GM18909 (cell line): Measurements from ENCODE around the gene CARD16.

Source experiments
- ATAC-seq: cut with Tn5 transposase; IDR thresholded peaks from one replicate; pipeline ENCODE4 v1.9.1; 2021; ENCODE audit warnings: mild to moderate bottlenecking; ENCODE audit not compliant: unreplicated experiment, poor library complexity

Gene CARD16

DNA sequence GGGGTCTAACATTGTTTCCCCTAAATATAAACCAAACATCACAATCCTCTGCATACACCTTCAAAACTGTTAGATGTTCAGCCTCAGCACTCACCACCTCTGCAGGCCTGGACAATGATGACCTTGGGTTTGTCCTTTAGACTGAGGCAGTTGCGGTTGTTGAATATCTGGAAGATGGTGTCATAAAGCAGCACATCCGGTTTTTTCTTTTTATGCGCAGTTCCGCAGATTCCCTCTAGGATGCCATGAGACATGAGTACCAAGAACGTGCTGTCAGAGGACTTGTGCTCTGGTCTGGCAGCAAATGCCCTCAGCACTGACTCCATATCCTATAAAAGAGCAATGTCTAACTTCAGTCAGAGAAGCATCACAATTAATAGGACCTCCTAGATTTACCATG is 45.0 kb downstream of the CARD16 start:
- no peak for ATAC-seq

DNA sequence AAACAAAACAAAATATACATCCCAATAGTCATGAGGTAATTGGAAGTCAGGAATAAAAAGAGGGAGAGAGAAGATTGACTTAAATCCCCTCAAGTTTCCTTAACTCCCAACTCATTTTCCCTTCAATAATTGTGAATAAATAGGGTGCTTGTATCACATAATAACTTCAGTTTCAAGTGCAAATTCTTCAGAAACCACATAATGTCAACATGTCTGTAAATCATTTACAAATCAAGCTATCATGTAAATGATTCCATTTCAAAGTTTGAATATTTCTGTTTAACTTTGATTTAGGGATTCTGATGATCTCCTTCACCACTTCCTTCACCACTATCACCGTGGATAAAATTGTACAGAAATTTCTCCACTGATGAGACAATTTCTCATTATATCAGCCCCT is 45.4 kb downstream of the CARD16 start:
- no peak for ATAC-seq

DNA sequence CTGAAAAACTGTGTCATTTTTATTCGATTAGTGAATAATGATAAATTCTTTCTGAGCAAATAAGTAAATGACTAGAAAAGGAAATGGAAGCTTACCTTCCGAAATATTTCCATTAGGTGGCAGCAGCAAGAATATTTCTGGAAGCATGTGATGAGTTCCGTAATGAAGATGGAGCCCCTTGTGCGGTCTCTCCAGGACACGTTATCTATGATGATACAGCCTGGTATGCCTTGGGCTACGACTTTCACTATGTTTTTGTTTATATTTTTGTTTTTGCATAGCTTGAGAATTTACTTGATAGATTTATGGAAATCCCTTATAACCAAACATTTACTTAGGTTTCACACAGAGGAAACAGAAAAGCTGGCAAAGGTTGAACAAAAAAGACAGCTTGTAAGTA is 47.8 kb downstream of the CARD16 start:
- no peak for ATAC-seq

DNA sequence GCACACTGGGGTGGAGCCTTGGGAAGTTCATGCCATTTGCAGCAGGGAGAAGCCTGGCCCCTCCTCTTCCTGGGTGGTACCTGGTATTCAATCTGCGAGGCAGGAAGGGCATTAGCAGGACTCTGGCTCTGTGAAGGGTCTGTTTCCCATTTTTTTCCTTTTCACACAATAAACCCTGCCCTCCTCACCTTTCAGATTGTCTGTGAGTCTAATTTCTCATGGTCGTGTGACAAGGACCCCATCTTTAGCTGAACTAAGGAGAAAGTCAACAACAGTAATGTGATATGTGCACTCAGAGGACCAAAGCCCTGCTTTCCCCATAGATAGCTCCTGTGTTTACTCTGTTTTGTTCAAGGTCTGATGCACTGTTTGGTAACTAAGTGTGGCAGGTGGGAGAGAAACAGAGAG is 50.1 kb downstream of the CARD16 start:
- ATAC-seq: no peak

DNA sequence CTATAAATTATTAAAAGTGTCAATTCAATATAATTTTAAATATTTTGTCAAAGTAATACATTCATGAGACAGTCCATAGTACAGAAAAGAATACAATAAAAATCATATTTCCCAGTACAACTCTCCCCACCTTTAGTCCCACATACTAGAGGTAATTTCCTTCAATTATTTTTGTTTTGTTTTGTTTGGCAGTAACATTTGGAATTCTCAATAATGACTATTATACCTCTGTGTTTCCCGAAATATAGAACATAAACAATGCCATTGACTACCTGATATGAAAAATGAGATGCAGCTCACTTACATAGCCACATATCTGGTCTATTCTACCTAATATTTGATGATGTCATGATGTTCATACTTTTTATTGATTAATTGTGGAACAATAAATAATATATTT is 52.4 kb downstream of the CARD16 start:
- ATAC-seq: no peak

DNA sequence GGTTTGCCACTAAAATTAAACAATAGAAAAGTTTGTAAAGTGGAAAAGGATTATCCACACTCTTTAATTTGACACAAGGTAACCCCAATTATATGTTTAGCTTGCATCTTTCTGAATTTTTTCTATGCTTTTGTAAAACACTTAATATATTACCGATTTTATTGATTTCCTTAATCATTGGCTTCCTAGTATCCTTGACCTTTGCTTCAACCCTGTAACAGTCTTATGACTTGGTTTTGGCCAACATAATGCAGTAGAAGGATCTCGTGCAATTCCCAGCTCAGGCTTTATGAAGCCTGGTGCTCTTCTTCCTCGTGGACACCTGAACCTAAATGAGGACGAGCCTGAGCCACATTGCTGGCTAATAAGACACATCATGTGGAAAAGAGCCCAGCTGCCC is 53.1 kb downstream of the CARD16 start:
- ATAC-seq: no peak
